GM19035 (cell line): ENCODE measurements around the gene MS4A2.
"Not testable (repeated sequence)": the region's sequence is repeated elsewhere in the genome, so short reads cannot be mapped to it uniquely, and the experiment has no call there.

Source experiments
- ATAC-seq: cut with Tn5 transposase; IDR thresholded peaks from one replicate; pipeline ENCODE4 v1.9.1; 2021; ENCODE audit not compliant: unreplicated experiment

Gene MS4A2

GRCh38 chr11:60088364-60088763 is at the start of gene MS4A2:
Gene MS4A2, plus strand, starts transcription at chr11:60088664. Its CDS starts 102 bp downstream, at chr11:60088766.
- ATAC-seq: no peak

GRCh38 chr11:60040109-60040508 is 48.4 kb upstream of the MS4A2 start, which contains the start of gene OOSP2:
Gene OOSP2, plus strand, starts transcription at chr11:60040409. Its CDS starts 51 bp downstream, at chr11:60040460.
- ATAC-seq: no peak

GRCh38 chr11:60050422-60050821 is 38.0 kb upstream of the MS4A2 start:
- ATAC-seq: not testable (repeated sequence)

- ATAC-seq: not testable (repeated sequence)
Observed at GRCh38 chr11:60050839-60051238, 37.6 kb upstream of the MS4A2 start.

- ATAC-seq: no peak
Observed at GRCh38 chr11:60056349-60056969, 32.0 kb upstream of the MS4A2 start, which contains the start of gene MS4A3. Gene MS4A3, plus strand, starts transcription at chr11:60056665. Its CDS starts 4,496 bp downstream, at chr11:60061161.

- no peak for ATAC-seq
Observed at GRCh38 chr11:60059052-60059451, 29.4 kb upstream of the MS4A2 start.

GRCh38 chr11:60059521-60060240 is 28.8 kb upstream of the MS4A2 start:
- no peak for ATAC-seq

- no peak for ATAC-seq
Observed at GRCh38 chr11:60064111-60064510, 24.4 kb upstream of the MS4A2 start.

GRCh38 chr11:60065801-60066200 is 22.7 kb upstream of the MS4A2 start:
- ATAC-seq: no peak

GRCh38 chr11:60069450-60069849 is 19.0 kb upstream of the MS4A2 start:
- ATAC-seq: no peak

- ATAC-seq: not testable (repeated sequence)
Observed at GRCh38 chr11:60071644-60072043, 16.8 kb upstream of the MS4A2 start.

GRCh38 chr11:60077216-60077817 is 11.1 kb upstream of the MS4A2 start:
- ATAC-seq: no peak

GRCh38 chr11:60077981-60078380 is 10.5 kb upstream of the MS4A2 start:
- ATAC-seq: no peak

- ATAC-seq: no peak
Observed at GRCh38 chr11:60078745-60079144, 9.7 kb upstream of the MS4A2 start.

- ATAC-seq: no peak
Observed at GRCh38 chr11:60080535-60080934, 7.9 kb upstream of the MS4A2 start.

GRCh38 chr11:60084631-60085273 is 3.7 kb upstream of the MS4A2 start:
- no peak for ATAC-seq

- no peak for ATAC-seq
Observed at GRCh38 chr11:60085909-60086308, 2.6 kb upstream of the MS4A2 start.

GRCh38 chr11:60087239-60087638 is 1.2 kb upstream of the MS4A2 start:
- no peak for ATAC-seq

- ATAC-seq: no peak
Observed at GRCh38 chr11:60095477-60096120, 7.1 kb downstream of the MS4A2 start.

GRCh38 chr11:60097189-60097588 is 8.7 kb downstream of the MS4A2 start:
- ATAC-seq: no peak

GRCh38 chr11:60098508-60098907 is 10.0 kb downstream of the MS4A2 start:
- ATAC-seq: no peak
